GM12878 (cell line): Measurements from ENCODE around the gene EMID1. TPM values are rescaled to one million over a fixed set of nuclear protein-coding genes. Genes with fewer than 3 reads are reported as not detected.

Experiments
- ATAC-seq: fragments of 200-7000 bp; cut with Tn5 transposase; 3 replicates; pipeline ENCODE4 v1.9.1; 2020; ENCODE audit warnings: mild to moderate bottlenecking, moderate library complexity
- BruUV-seq: library from RNA; stranded (reverse); fragments of 400-500 nt; replicated peaks from 2 replicates; lab custom pipeline; 2021; lab: Mats Ljungman, UMichigan
- CTCF ChIA-PET: fragments of 300-600 bp; sonication (Branson Sonifier 250); formaldehyde crosslinking; extraction: SDS; loops from one replicate; lab custom pipeline; 2021; ENCODE audit warnings: inconsistent platforms; lab: Yijun Ruan, JAX
- POLR2A ChIA-PET: fragments of 350-600 bp; formaldehyde crosslinking; extraction: SDS; loops from one replicate; lab custom pipeline; 2021; ENCODE audit warnings: inconsistent platforms; lab: Charles Lee
- RAD21 ChIA-PET: fragments of 300-600 bp; sonication (Branson Sonifier 250); formaldehyde crosslinking; loops from one replicate; lab custom pipeline; 2023; ENCODE audit warnings: antibody characterized with exemption; ENCODE audit not compliant: unreplicated experiment; lab: Charles Lee
- SMC1A ChIA-PET: fragments of 300-600 bp; sonication (Branson Sonifier 250); formaldehyde crosslinking; loops from one replicate; lab custom pipeline; 2023; ENCODE audit not compliant: unreplicated experiment, uncharacterized antibody; lab: Charles Lee
- DNase-seq: peaks from one replicate; pipeline ENCODE4 v3.0.0-alpha.2; 2011; ENCODE audit warnings: low read depth, low spot score
- FAIRE-seq: peaks from 3 replicates; lab custom pipeline; 2011; peaks lifted over from hg19 to GRCh38; lab: Jason Lieb, UNC
- H2AFZ ChIP-seq: 2 replicates; pipeline ENCODE4 v1.6.0; 2011; ENCODE audit warnings: low read depth, low read length, control low read depth; ENCODE audit not compliant: control insufficient read depth
- H3K27ac ChIP-seq: 2 replicates; pipeline ENCODE4 v1.5.1; 2011; ENCODE audit warnings: control low read depth; ENCODE audit not compliant: control insufficient read depth, insufficient read depth
- H3K27me3 ChIP-seq, 2 experiments: replicated peaks in 1 of 2; 2 replicates each; pipeline versions ENCODE4 v1.6.0 to v1.6.1; 2011; ENCODE audit warnings: low read length in 1 of 2; ENCODE audit not compliant: control insufficient read depth in 2 of 2, insufficient read depth in 2 of 2
- H3K36me3 ChIP-seq, 2 experiments: 2 replicates each; pipeline ENCODE4 v1.5.1; 2011; ENCODE audit warnings: low read length in 1 of 2; ENCODE audit not compliant: control insufficient read depth in 2 of 2, insufficient read depth in 2 of 2
- H3K4me1 ChIP-seq: 2 replicates; pipeline ENCODE4 v1.6.1; 2011; ENCODE audit warnings: mild to moderate bottlenecking, low read length, moderate library complexity, mixed read lengths; ENCODE audit not compliant: control insufficient read depth, insufficient read depth
- H3K4me2 ChIP-seq: 2 replicates; pipeline ENCODE4 v1.6.0; 2011; ENCODE audit warnings: control low read depth; ENCODE audit not compliant: control insufficient read depth, insufficient read depth
- H3K4me3 ChIP-seq: fragments of 200-600 bp; sonication (generic); 2 replicates; pipeline ENCODE4 v1.5.1; 2016
- H3K79me2 ChIP-seq: 2 replicates; pipeline ENCODE4 v1.6.0; 2011; ENCODE audit warnings: low read length; ENCODE audit not compliant: control insufficient read depth, insufficient read depth
- H3K9ac ChIP-seq: 2 replicates; pipeline ENCODE4 v1.8.0; 2011; ENCODE audit warnings: low read length, control low read depth, mixed read lengths; ENCODE audit not compliant: control insufficient read depth, insufficient read depth
- H3K9me3 ChIP-seq: replicated peaks from 3 replicates; pipeline ENCODE4 v1.5.1; 2011; ENCODE audit warnings: mild to moderate bottlenecking, low read length; ENCODE audit not compliant: control insufficient read depth, insufficient read depth
- H4K20me1 ChIP-seq: 2 replicates; pipeline ENCODE4 v1.6.0; 2011; ENCODE audit not compliant: control insufficient read depth, insufficient read depth
- CHD4 ChIP-seq: fragments of 200-600 bp; sonication (generic); IDR thresholded peaks from 2 replicates; pipeline ENCODE4 v1.6.1; 2016; ENCODE audit warnings: mild to moderate bottlenecking
- ESRRA ChIP-seq: IDR thresholded peaks from 2 replicates; pipeline ENCODE4 v1.6.1; 2012; ENCODE audit warnings: mild to moderate bottlenecking, low read length, improper control_type of control experiment
- GATAD2B ChIP-seq: fragments of 450-650 bp; conservative IDR thresholded peaks from 2 replicates; pipeline ENCODE4 v1.6.1; 2017; ENCODE audit warnings: low read depth, mild to moderate bottlenecking, moderate library complexity
- PML ChIP-seq: IDR thresholded peaks from 2 replicates; pipeline ENCODE4 v1.6.1; 2012; ENCODE audit warnings: low read length, inconsistent platforms
- RFX5 ChIP-seq: IDR thresholded peaks from 2 replicates; pipeline ENCODE4 v1.6.1; 2011; ENCODE audit warnings: low read depth, low read length, improper control_type of control experiment
- SREBF1 ChIP-seq: IDR thresholded peaks from 2 replicates; pipeline ENCODE4 v1.6.1; 2012; ENCODE audit warnings: mild to moderate bottlenecking, low read length
- SUPT20H ChIP-seq: IDR thresholded peaks from 2 replicates; pipeline ENCODE4 v1.6.1; 2011; ENCODE audit warnings: low read depth, mild to moderate bottlenecking, low read length, moderate library complexity, borderline replicate concordance; ENCODE audit not compliant: control insufficient read depth
- ZSCAN29 ChIP-seq: fragments of 450-650 bp; IDR thresholded peaks from 2 replicates; pipeline ENCODE4 v1.6.1; 2017; ENCODE audit warnings: mild to moderate bottlenecking, moderate library complexity
- WGBS: methylation state at CpG from one replicate; pipeline ENCODE4 v1.1.6; 2016; ENCODE audit warnings: low lambda C conversion rate; ENCODE audit not compliant: insufficient replicate concordance, insufficient coverage; ENCODE audit errors: missing lambda C conversion rate; 5-methylcytosine and 5-hydroxymethylcytosine counted together
- in situ Hi-C: fragments of 300-500 bp; cut with MboI; formaldehyde crosslinking; loops from 9 replicates; pipeline ENCODE4 v1.14.3; 2018; ENCODE audit warnings: mixed read lengths
- intact Hi-C: fragments of 100-400 bp; cut with micrococcal nuclease; formaldehyde crosslinking; loops from one replicate; pipeline ENCODE4 v1.14.2; 2022; ENCODE audit not compliant: unreplicated experiment
- polyA plus RNA-seq, 11 experiments: library from polyadenylated mRNA; depleted of rRNA in 4 of 11; unstranded in 6 of 11; stranded (reverse) in 5 of 11; fragments of >200 nt; fragmentation: Nextera tagmentation in 4 of 11; fragmentation: Illumina TruSeq in 1 of 11; extraction: Ambion mirVana in 4 of 11; extraction: Trizol in 1 of 11; gene quantifications; 1 replicate in 1 of 11; 2 replicates in 10 of 11; pipeline versions ENCODE4 v1.2.1 to v1.2.3, GENCODE V29; 2011 to 2016; ENCODE audit warnings: inconsistent platforms in 2 of 11, missing spikeins in 2 of 11, low read depth in 1 of 11
- small RNA-seq: library from RNA; depleted of rRNA; stranded (forward); fragments of <200 nt; gene quantifications from one replicate; pipeline ENCODE3, GENCODE V24; 2014
- total RNA-seq, 4 experiments: library from RNA; depleted of rRNA in 3 of 4; stranded (reverse); fragments of >200 nt in 3 of 4; fragmentation: Illumina TruSeq in 1 of 4; extraction: Trizol in 1 of 4; gene quantifications; 2 replicates each; pipeline versions ENCODE4 v1.2.1 to v1.2.3, GENCODE V29; 2013 to 2021

EMID1 gene
- total and polyA plus RNA-seq, 10 of the 15 experiments (the other 5 are each of a cell fraction or from before 2014, with no cell fraction given), result 1.2 to 60.3 (median 12.0) TPM

DNA sequence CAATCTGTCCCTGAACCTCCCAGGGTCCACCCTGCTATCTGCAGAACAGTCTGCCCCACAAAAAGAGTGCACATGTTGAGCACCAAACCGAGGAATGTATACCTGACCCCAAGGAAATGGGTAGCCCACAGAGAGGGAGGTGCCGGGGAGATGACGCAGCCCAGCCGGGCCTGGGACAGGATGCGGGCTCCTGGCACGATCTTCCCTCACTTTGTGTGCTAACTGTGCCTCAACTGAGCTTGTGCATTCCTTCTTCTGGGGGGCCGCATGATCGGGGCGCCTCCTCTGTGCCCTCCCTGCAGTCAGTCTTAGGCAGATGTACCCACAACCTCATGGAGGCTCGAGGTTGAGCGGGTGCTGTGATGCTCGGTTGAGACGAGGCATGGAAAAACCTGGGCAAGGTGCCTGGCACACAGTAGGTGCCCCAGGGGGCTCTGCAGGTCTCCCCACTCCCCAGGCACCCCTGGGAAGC lies 103.1 kb downstream of the EMID1 start:
- ChIA-PET SMC1A (no interaction called here), RAD21 (no interaction called here), CTCF (no interaction called here), POLR2A (no interaction called here)
- Histone ChIP-seq H2AFZ (no peak overlapping the region), H3K9me3 (no peaks in the 10 kb centered on the region; the same call in 2 of the 3 replicates), H3K79me2 (no peaks in the 10 kb centered on the region), H3K4me3 (no peak overlapping the region), H4K20me1 (no peaks in the 10 kb centered on the region), H3K27me3 (peaks cover 4 to 7% of the 10 kb centered on the region in 2 experiments; a peak in 3 of 4 replicates), H3K27ac (no peak overlapping the region), H3K9ac (no peak overlapping the region), H3K4me2 (no peak overlapping the region), H3K4me1 (no peaks in the 10 kb centered on the region; the same call in 1 of the 2 replicates), H3K36me3 (no peaks in the 10 kb centered on the region)
- intact Hi-C loops (no loop called here), in situ Hi-C loops (no loop called here)
- TF ChIP-seq PML (no peak), SUPT20H (no peak), ZSCAN29 (no peak), RFX5 (no peak), GATAD2B (no peak), ESRRA (no peak), SREBF1 (no peak), CHD4 (no peak)
- 30% methylated on average over 13 of the region's 13 CpGs for WGBS
- ATAC-seq (no peak), FAIRE-seq (no peak), DNase-seq (no peak)
- BruUV-seq, result no TSS peak

Small RNA genes lying within 50 kb of the gene (small RNA-seq; reads per million reads assigned to genes)
- gene RNU6-1219P, result not detected

Other genes starting within 250 kb of the EMID1 start
Only the 7 nearest of the 8 such genes appear.
- gene C22orf31, start 144.1 kb upstream of the EMID1 start, total RNA-seq (2014; rRNA removed), result not detected in 2 replicates
- not detected in 2 replicates for gene C22orf31, start 144.1 kb upstream of the EMID1 start, total RNA-seq (2014; rRNA removed; fragmentation: Illumina TruSeq; extraction: Trizol)
- gene C22orf31, start 144.1 kb upstream of the EMID1 start, total RNA-seq (2021), result not detected in 2 replicates
- gene C22orf31, start 144.1 kb upstream of the EMID1 start, polyA plus RNA-seq (2011; rRNA removed), result not detected in 2 replicates
- not detected in 2 replicates for gene C22orf31, start 144.1 kb upstream of the EMID1 start, polyA plus RNA-seq (2014; fragmentation: Illumina TruSeq; extraction: Trizol)
- gene C22orf31, start 144.1 kb upstream of the EMID1 start, polyA plus RNA-seq (2014; fragmentation: Nextera tagmentation; extraction: Ambion mirVana), result not detected
- not detected in 2 replicates for gene C22orf31, start 144.1 kb upstream of the EMID1 start, polyA plus RNA-seq (2014; rRNA removed)
- gene C22orf31, start 144.1 kb upstream of the EMID1 start, polyA plus RNA-seq (2016; fragmentation: Nextera tagmentation; extraction: Ambion mirVana), result not detected
- gene KREMEN1, start 132.9 kb upstream of the EMID1 start, total RNA-seq (2014; rRNA removed), result 0.17 and 0.27 TPM in 2 replicates
- gene KREMEN1, start 132.9 kb upstream of the EMID1 start, total RNA-seq (2014; rRNA removed; fragmentation: Illumina TruSeq; extraction: Trizol), result 0.13 and 0.14 TPM in 2 replicates
- gene KREMEN1, start 132.9 kb upstream of the EMID1 start, total RNA-seq (2021), result 0.40 and 0.46 TPM in 2 replicates
- gene KREMEN1, start 132.9 kb upstream of the EMID1 start, polyA plus RNA-seq (2011; rRNA removed), result 1.8 and 2.5 TPM in 2 replicates
- 0.05 and 0.59 TPM in 2 replicates for gene KREMEN1, start 132.9 kb upstream of the EMID1 start, polyA plus RNA-seq (2014; fragmentation: Illumina TruSeq; extraction: Trizol)
- under 1 TPM; 0.10 to 0.11 TPM for gene KREMEN1, start 132.9 kb upstream of the EMID1 start, polyA plus RNA-seq (2014; fragmentation: Nextera tagmentation; extraction: Ambion mirVana)
- gene KREMEN1, start 132.9 kb upstream of the EMID1 start, polyA plus RNA-seq (2014; rRNA removed), result 0.37 and 0.74 TPM in 2 replicates
- under 1 TPM in 1 of 2 experiments, not detected in 1; 0.20 TPM for gene KREMEN1, start 132.9 kb upstream of the EMID1 start, polyA plus RNA-seq (2016; fragmentation: Nextera tagmentation; extraction: Ambion mirVana)
- gene RHBDD3, start 62.1 kb downstream of the EMID1 start, total RNA-seq (2014; rRNA removed), result 30.7 and 37.9 TPM in 2 replicates
- 10.0 and 11.9 TPM in 2 replicates for gene RHBDD3, start 62.1 kb downstream of the EMID1 start, total RNA-seq (2014; rRNA removed; fragmentation: Illumina TruSeq; extraction: Trizol)
- 23.1 and 28.4 TPM in 2 replicates for gene RHBDD3, start 62.1 kb downstream of the EMID1 start, total RNA-seq (2021)
- 3.8 and 8.6 TPM in 2 replicates for gene RHBDD3, start 62.1 kb downstream of the EMID1 start, polyA plus RNA-seq (2011; rRNA removed)
- 3.9 and 8.1 TPM in 2 replicates for gene RHBDD3, start 62.1 kb downstream of the EMID1 start, polyA plus RNA-seq (2014; fragmentation: Illumina TruSeq; extraction: Trizol)
- 1 to 10 TPM in 1 of 2 experiments, under 1 TPM in 1; 0.27 to 1.2 TPM for gene RHBDD3, start 62.1 kb downstream of the EMID1 start, polyA plus RNA-seq (2014; fragmentation: Nextera tagmentation; extraction: Ambion mirVana)
- gene RHBDD3, start 62.1 kb downstream of the EMID1 start, polyA plus RNA-seq (2014; rRNA removed), result 37.6 and 41.2 TPM in 2 replicates
- gene RHBDD3, start 62.1 kb downstream of the EMID1 start, polyA plus RNA-seq (2016; fragmentation: Nextera tagmentation; extraction: Ambion mirVana), result 10 to 100 TPM; 36.9 to 38.7 TPM
- gene EWSR1, start 62.4 kb downstream of the EMID1 start, total RNA-seq (2014; rRNA removed), result 339 and 342 TPM in 2 replicates
- gene EWSR1, start 62.4 kb downstream of the EMID1 start, total RNA-seq (2014; rRNA removed; fragmentation: Illumina TruSeq; extraction: Trizol), result 200 and 209 TPM in 2 replicates
- 307 and 325 TPM in 2 replicates for gene EWSR1, start 62.4 kb downstream of the EMID1 start, total RNA-seq (2021)
- 233 and 400 TPM in 2 replicates for gene EWSR1, start 62.4 kb downstream of the EMID1 start, polyA plus RNA-seq (2011; rRNA removed)
- gene EWSR1, start 62.4 kb downstream of the EMID1 start, polyA plus RNA-seq (2014; fragmentation: Illumina TruSeq; extraction: Trizol), result 430 and 480 TPM in 2 replicates
- gene EWSR1, start 62.4 kb downstream of the EMID1 start, polyA plus RNA-seq (2014; fragmentation: Nextera tagmentation; extraction: Ambion mirVana), result 100 to 1,000 TPM; 130 to 180 TPM
- gene EWSR1, start 62.4 kb downstream of the EMID1 start, polyA plus RNA-seq (2014; rRNA removed), result 369 and 388 TPM in 2 replicates
- gene EWSR1, start 62.4 kb downstream of the EMID1 start, polyA plus RNA-seq (2016; fragmentation: Nextera tagmentation; extraction: Ambion mirVana), result 100 to 1,000 TPM; 426 to 464 TPM
- not detected in 2 replicates for gene GAS2L1, start 100.8 kb downstream of the EMID1 start, total RNA-seq (2014; rRNA removed)
- not detected in 2 replicates for gene GAS2L1, start 100.8 kb downstream of the EMID1 start, total RNA-seq (2014; rRNA removed; fragmentation: Illumina TruSeq; extraction: Trizol)
- gene GAS2L1, start 100.8 kb downstream of the EMID1 start, total RNA-seq (2021), result 0.13 and 0.43 TPM in 2 replicates
- not detected in 2 replicates for gene GAS2L1, start 100.8 kb downstream of the EMID1 start, polyA plus RNA-seq (2011; rRNA removed)
- gene GAS2L1, start 100.8 kb downstream of the EMID1 start, polyA plus RNA-seq (2014; fragmentation: Illumina TruSeq; extraction: Trizol), result not detected in 2 replicates
- gene GAS2L1, start 100.8 kb downstream of the EMID1 start, polyA plus RNA-seq (2014; fragmentation: Nextera tagmentation; extraction: Ambion mirVana), result not detected
- 0.03 and 0.06 TPM in 2 replicates for gene GAS2L1, start 100.8 kb downstream of the EMID1 start, polyA plus RNA-seq (2014; rRNA removed)
- gene GAS2L1, start 100.8 kb downstream of the EMID1 start, polyA plus RNA-seq (2016; fragmentation: Nextera tagmentation; extraction: Ambion mirVana), result not detected
- gene RASL10A, start 109.8 kb downstream of the EMID1 start, total RNA-seq (2014; rRNA removed), result 0.27 TPM in 1 of 2 replicates, not detected in the other
- not detected in 2 replicates for gene RASL10A, start 109.8 kb downstream of the EMID1 start, total RNA-seq (2014; rRNA removed; fragmentation: Illumina TruSeq; extraction: Trizol)
- 0.32 and 0.46 TPM in 2 replicates for gene RASL10A, start 109.8 kb downstream of the EMID1 start, total RNA-seq (2021)
- 0.12 TPM in 1 of 2 replicates, not detected in the other for gene RASL10A, start 109.8 kb downstream of the EMID1 start, polyA plus RNA-seq (2011; rRNA removed)
- gene RASL10A, start 109.8 kb downstream of the EMID1 start, polyA plus RNA-seq (2014; fragmentation: Illumina TruSeq; extraction: Trizol), result not detected in 2 replicates
- not detected for gene RASL10A, start 109.8 kb downstream of the EMID1 start, polyA plus RNA-seq (2014; fragmentation: Nextera tagmentation; extraction: Ambion mirVana)
- not detected in 2 replicates for gene RASL10A, start 109.8 kb downstream of the EMID1 start, polyA plus RNA-seq (2014; rRNA removed)
- gene RASL10A, start 109.8 kb downstream of the EMID1 start, polyA plus RNA-seq (2016; fragmentation: Nextera tagmentation; extraction: Ambion mirVana), result under 1 TPM; 0.17 to 0.24 TPM
- gene AP1B1, start 182.7 kb downstream of the EMID1 start, total RNA-seq (2014; rRNA removed), result 73.0 and 90.1 TPM in 2 replicates
- 30.0 and 36.1 TPM in 2 replicates for gene AP1B1, start 182.7 kb downstream of the EMID1 start, total RNA-seq (2014; rRNA removed; fragmentation: Illumina TruSeq; extraction: Trizol)
- gene AP1B1, start 182.7 kb downstream of the EMID1 start, total RNA-seq (2021), result 87.6 and 91.5 TPM in 2 replicates
- gene AP1B1, start 182.7 kb downstream of the EMID1 start, polyA plus RNA-seq (2011; rRNA removed), result 32.2 and 59.4 TPM in 2 replicates
- 21.4 and 56.1 TPM in 2 replicates for gene AP1B1, start 182.7 kb downstream of the EMID1 start, polyA plus RNA-seq (2014; fragmentation: Illumina TruSeq; extraction: Trizol)
- 1 to 10 TPM; 2.1 to 5.0 TPM for gene AP1B1, start 182.7 kb downstream of the EMID1 start, polyA plus RNA-seq (2014; fragmentation: Nextera tagmentation; extraction: Ambion mirVana)
- gene AP1B1, start 182.7 kb downstream of the EMID1 start, polyA plus RNA-seq (2014; rRNA removed), result 54.9 and 66.6 TPM in 2 replicates
- gene AP1B1, start 182.7 kb downstream of the EMID1 start, polyA plus RNA-seq (2016; fragmentation: Nextera tagmentation; extraction: Ambion mirVana), result 10 to 100 TPM; 89.1 to 98.6 TPM